K562 (cell line): ENCODE results near the gene KLHL41. TPM values are rescaled to one million over a fixed set of nuclear protein-coding genes. Genes with fewer than 3 reads are reported as not detected.

ENCODE experiments used
- CBX5 ChIP-seq: IDR thresholded peaks from 2 replicates; pipeline ENCODE4 v1.6.1; 2014; ENCODE audit warnings: low read depth, borderline replicate concordance
- CHAMP1 ChIP-seq: fragments of 450-650 bp; IDR thresholded peaks from 2 replicates; pipeline ENCODE4 v1.6.1; 2016; ENCODE audit warnings: mild to moderate bottlenecking
- CHD2 ChIP-seq: IDR thresholded peaks from 2 replicates; pipeline ENCODE4 v1.6.1; 2011; ENCODE audit warnings: low read depth, low read length
- CREB3 ChIP-seq: fragments of 450-650 bp; conservative IDR thresholded peaks from 2 replicates; pipeline ENCODE4 v1.6.1; 2016; ENCODE audit warnings: missing genetic modification characterization, low read depth, mild to moderate bottlenecking, missing compliant biosample characterization, moderate library complexity
- ELF2 ChIP-seq: fragments of 250-450 bp; sonication (Bioruptor Pico); IDR thresholded peaks from 2 replicates; pipeline ENCODE4 v1.5.0; 2021; ENCODE audit warnings: mild to moderate bottlenecking
- FOSL1 ChIP-seq: fragments of 200-800 bp; sonication (Bioruptor generic); conservative IDR thresholded peaks from 2 replicates; pipeline ENCODE4 v1.6.1; 2016; ENCODE audit warnings: missing genetic modification characterization, missing compliant biosample characterization
- FOXK2 ChIP-seq, 2 experiments: fragments of 450-650 bp; IDR thresholded peaks in 1 of 2; conservative IDR thresholded peaks in 1 of 2; 2 replicates each; pipeline ENCODE4 v1.6.1; 2016; ENCODE audit warnings: low read depth in 2 of 2, mild to moderate bottlenecking in 1 of 2
- NR2F6 ChIP-seq: fragments of 450-650 bp; formaldehyde crosslinking; IDR thresholded peaks from 2 replicates; pipeline ENCODE4 v1.4.0; 2020; ENCODE audit warnings: mild to moderate bottlenecking
- PHB2 ChIP-seq: fragments of 450-650 bp; IDR thresholded peaks from 2 replicates; pipeline ENCODE4 v1.6.1; 2017; ENCODE audit warnings: low read depth
- PHF21A ChIP-seq: fragments of 450-650 bp; IDR thresholded peaks from 2 replicates; pipeline ENCODE4 v1.6.1; 2017; ENCODE audit warnings: low read depth, borderline replicate concordance
- POLR2AphosphoS2 ChIP-seq: IDR thresholded peaks from 2 replicates; pipeline ENCODE4 v1.6.1; 2012; ENCODE audit warnings: low read length, improper control_type of control experiment
- POU5F1 ChIP-seq: fragments of 150-350 bp; IDR thresholded peaks from 2 replicates; pipeline ENCODE4 v1.6.1; 2014; ENCODE audit warnings: borderline replicate concordance, low read length, low read depth, mild to moderate bottlenecking; ENCODE audit not compliant: partially characterized antibody
- RFX7 ChIP-seq: fragments of 250-450 bp; sonication (Bioruptor Pico); IDR thresholded peaks from 2 replicates; pipeline ENCODE4 v1.5.1; 2021; ENCODE audit warnings: mild to moderate bottlenecking
- SMARCA4 ChIP-seq: fragments of 450-650 bp; IDR thresholded peaks from 2 replicates; pipeline ENCODE4 v1.6.1; 2016
- ZNF146 ChIP-seq: IDR thresholded peaks from one replicate; pipeline ENCODE4 v1.6.1; 2018; ENCODE audit warnings: missing compliant biosample characterization; ENCODE audit not compliant: unreplicated experiment
- ZNF165 ChIP-seq: fragments of 250-450 bp; sonication (Bioruptor Pico); IDR thresholded peaks from 2 replicates; pipeline ENCODE4 v1.4.0; 2020; ENCODE audit warnings: borderline replicate concordance
- ZNF274 ChIP-seq: IDR thresholded peaks from 2 replicates; pipeline ENCODE4 v1.6.1; 2011; ENCODE audit warnings: low read depth, mild to moderate bottlenecking, low read length, moderate library complexity, borderline replicate concordance
- ZNF311 ChIP-seq: fragments of 250-450 bp; sonication (Bioruptor Pico); IDR thresholded peaks from 2 replicates; pipeline ENCODE4 v1.4.0; 2020; ENCODE audit warnings: mild to moderate bottlenecking, moderate library complexity
- ZNF512 ChIP-seq: IDR thresholded peaks from 2 replicates; pipeline ENCODE4 v1.6.1; 2016; ENCODE audit warnings: missing genetic modification characterization, missing compliant biosample characterization
- ZNF639 ChIP-seq, 2 experiments: fragments of 200-800 bp in 1 of 2; sonication (Bioruptor generic) in 1 of 2; sonication (generic) in 1 of 2; formaldehyde crosslinking in 1 of 2; IDR thresholded peaks in 1 of 2; conservative IDR thresholded peaks in 1 of 2; 2 replicates each; pipeline versions ENCODE4 v1.5.0 to v1.6.1; 2016 to 2020; ENCODE audit warnings: missing compliant biosample characterization in 1 of 2, missing genetic modification characterization in 1 of 2, missing genetic modification reagents in 1 of 2
- ZNF707 ChIP-seq: fragments of 250-450 bp; sonication (Bioruptor Pico); conservative IDR thresholded peaks from 2 replicates; pipeline ENCODE4 v1.8.0; 2022; ENCODE audit warnings: inconsistent platforms, mild to moderate bottlenecking, moderate library complexity
- polyA plus RNA-seq, 8 experiments: library from polyadenylated mRNA; depleted of rRNA in 4 of 8; stranded (reverse) in 5 of 8; unstranded in 3 of 8; fragments of >200 nt; fragmentation: Nextera tagmentation in 2 of 8; fragmentation: Illumina TruSeq in 1 of 8; extraction: Ambion mirVana in 2 of 8; extraction: Trizol in 1 of 8; gene quantifications; 2 replicates each; pipeline versions ENCODE4 v1.2.1 to v1.2.3, GENCODE V29; 2011 to 2014; ENCODE audit warnings: inconsistent platforms in 1 of 8, missing spikeins in 1 of 8
- total RNA-seq, 7 experiments: library from RNA; depleted of rRNA in 6 of 7; stranded (reverse); fragments of >200 nt in 6 of 7; fragmentation: Illumina TruSeq in 2 of 7; extraction: Trizol in 2 of 7; gene quantifications; 2 replicates each; pipeline versions ENCODE4 v1.2.1 to v1.2.3, GENCODE V29; 2011 to 2021; ENCODE audit warnings: low replicate concordance in 1 of 7

Gene KLHL41
- total and polyA plus RNA-seq, 9 of the 15 experiments (the other 6 are each of a cell fraction or from before 2014, with no cell fraction given), result 0.05 to 1.5 (median 0.09) TPM

GRCh38 chr2:169573160-169573973, 63.9 kb downstream of the KLHL41 start, which contains the start of gene FASTKD1 (continued):
- no peak for TF ChIP-seq ZNF707 (CRISPR knock-in tag)
- TF ChIP-seq PHF21A, result no peak
- 0 out of 2 replicates have a peak, but pooled peaks have one; percentile 48 for TF ChIP-seq CREB3
- peak; percentile 10 to 60; a peak in 3 of 4 replicates for TF ChIP-seq FOXK2 (conservative IDR thresholded peaks at IDR 0.05 in 1 of 2, IDR thresholded peaks at IDR 0.05 in 1 of 2; ENCODE audit: low read depth in 2 of 2)
- TF ChIP-seq ZNF311 (CRISPR knock-in tag), result no peak
- no peak for TF ChIP-seq RFX7 (CRISPR knock-in tag)
- peak in 1 of 2 experiments; percentile 89; a peak in 2 of 4 replicates for TF ChIP-seq ZNF639 (CRISPR knock-in tag; conservative IDR thresholded peaks at IDR 0.05 in 1 of 2, IDR thresholded peaks at IDR 0.05 in 1 of 2)
- no peak for TF ChIP-seq ZNF274
- no peak for TF ChIP-seq ZNF512
- peak; percentile 48; the same call in 1 of the 2 replicates for TF ChIP-seq SMARCA4
- TF ChIP-seq FOSL1, result no peak; the same call in 1 of the 2 replicates
- TF ChIP-seq ZNF165 (CRISPR knock-in tag), result no peak
- TF ChIP-seq POU5F1, result peak; percentile 93
- no peak for TF ChIP-seq CBX5
- peak; percentile 79 for TF ChIP-seq ELF2 (CRISPR knock-in tag)
- TF ChIP-seq CHD2, result peak; percentile 85
- no peak for TF ChIP-seq CHAMP1
- TF ChIP-seq ZNF146 (CRISPR knock-in tag), result no peak
- TF ChIP-seq POLR2AphosphoS2, result 0 out of 2 replicates have a peak, but pooled peaks have one; percentile 59
- 0 out of 2 replicates have a peak, but pooled peaks have one; percentile 32 for TF ChIP-seq NR2F6 (CRISPR knock-in tag)
- TF ChIP-seq PHB2, result no peak
